CD4-positive, alpha-beta memory T cell (primary cell): Measurements from ENCODE around the gene STRN4. TPM values are rescaled to one million over a fixed set of nuclear protein-coding genes. Genes with fewer than 3 reads are reported as not detected.

Experiments used
- CTCF ChIA-PET: fragments of 350-600 bp; sonication (Branson Sonifier 250); formaldehyde crosslinking; loops from one replicate; lab custom pipeline; 2021; ENCODE audit warnings: inconsistent platforms; ENCODE audit not compliant: partially characterized antibody; lab: Charles Lee
- POLR2A ChIA-PET: fragments of 350-600 bp; sonication (Branson Sonifier 250); formaldehyde crosslinking; loops from one replicate; lab custom pipeline; 2021; ENCODE audit not compliant: partially characterized antibody; lab: Charles Lee
- DNase-seq, 5 donors: peaks; one replicate each; pipeline versions ENCODE4 v3.0.0 to v3.0.0-alpha.2; 2020 to 2022; ENCODE audit warnings: mixed read lengths in 1 of 5
- H3K27ac ChIP-seq: one replicate; pipeline ENCODE4 v1.7.0; 2013; ENCODE audit warnings: low read depth, low read length
- H3K27me3 ChIP-seq: 2 replicates; pipeline ENCODE4 v1.7.0; 2013; ENCODE audit warnings: mild to moderate bottlenecking, low read length, moderate library complexity; ENCODE audit not compliant: insufficient read depth
- H3K36me3 ChIP-seq: 2 replicates; pipeline ENCODE4 v1.7.0; 2013; ENCODE audit warnings: mild to moderate bottlenecking, low read length, moderate library complexity; ENCODE audit not compliant: insufficient read depth
- H3K4me1 ChIP-seq: 2 replicates; pipeline ENCODE4 v1.7.0; 2013; ENCODE audit warnings: mild to moderate bottlenecking, low read length, moderate library complexity; ENCODE audit not compliant: insufficient read depth
- H3K4me3 ChIP-seq, 2 donors: one replicate each; pipeline ENCODE4 v1.7.0; 2013; ENCODE audit warnings: low read length in 2 of 2, mild to moderate bottlenecking in 1 of 2
- H3K9me3 ChIP-seq, 2 donors: one replicate each; pipeline ENCODE4 v1.7.0; 2013; ENCODE audit warnings: low read length in 2 of 2, control low read depth in 1 of 2; ENCODE audit not compliant: control insufficient read depth in 1 of 2
- H3K27ac Mint-ChIP-seq, 7 donors: one replicate each; pipeline ENCODE4 v1.8.0; 2020 to 2021; ENCODE audit warnings: mixed read lengths in 7 of 7, mild to moderate bottlenecking in 6 of 7, inconsistent platforms in 3 of 7, moderate library complexity in 3 of 7
- H3K27me3 Mint-ChIP-seq, 2 donors: one replicate each; pipeline ENCODE4 v1.8.0; 2020 to 2021; ENCODE audit warnings: mixed read lengths in 2 of 2
- H3K36me3 Mint-ChIP-seq, 2 donors: one replicate each; pipeline ENCODE4 v1.8.0; 2020 to 2021; ENCODE audit warnings: mixed read lengths in 2 of 2, inconsistent platforms in 1 of 2, mild to moderate bottlenecking in 1 of 2
- H3K4me1 Mint-ChIP-seq, 4 donors: one replicate each; pipeline ENCODE4 v1.8.0; 2020 to 2021; ENCODE audit warnings: mixed read lengths in 4 of 4, mild to moderate bottlenecking in 1 of 4
- H3K4me3 Mint-ChIP-seq, 8 donors: one replicate each; pipeline ENCODE4 v1.8.0; 2020 to 2021; ENCODE audit warnings: mixed read lengths in 8 of 8, mild to moderate bottlenecking in 7 of 8, moderate library complexity in 6 of 8, inconsistent platforms in 3 of 8
- H3K9me3 Mint-ChIP-seq, 8 donors: one replicate each; pipeline ENCODE4 v1.8.0; 2020 to 2021; ENCODE audit warnings: mixed read lengths in 8 of 8, mild to moderate bottlenecking in 5 of 8, inconsistent platforms in 3 of 8, moderate library complexity in 1 of 8
- intact Hi-C: fragments of 100-400 bp; cut with micrococcal nuclease; formaldehyde crosslinking; loops from one replicate; pipeline ENCODE4 v1.15.1; 2023
- polyA plus RNA-seq, 2 donors: library from polyadenylated mRNA; unstranded; fragments of 300-500 nt; fragmentation: Illumina TruSeq; gene quantifications; one replicate each; pipeline ENCODE4 v1.2.3, GENCODE V29; 2021
- total RNA-seq, 2 experiments: library from RNA; stranded (reverse); gene quantifications; one replicate each; pipeline ENCODE4 v1.2.3, GENCODE V29; 2021

Gene STRN4
- total RNA-seq (10 to 100 TPM; 81.2 to 88.8 TPM), polyA plus RNA-seq (10 to 100 TPM; 13.9 to 23.0 TPM)

DNA sequence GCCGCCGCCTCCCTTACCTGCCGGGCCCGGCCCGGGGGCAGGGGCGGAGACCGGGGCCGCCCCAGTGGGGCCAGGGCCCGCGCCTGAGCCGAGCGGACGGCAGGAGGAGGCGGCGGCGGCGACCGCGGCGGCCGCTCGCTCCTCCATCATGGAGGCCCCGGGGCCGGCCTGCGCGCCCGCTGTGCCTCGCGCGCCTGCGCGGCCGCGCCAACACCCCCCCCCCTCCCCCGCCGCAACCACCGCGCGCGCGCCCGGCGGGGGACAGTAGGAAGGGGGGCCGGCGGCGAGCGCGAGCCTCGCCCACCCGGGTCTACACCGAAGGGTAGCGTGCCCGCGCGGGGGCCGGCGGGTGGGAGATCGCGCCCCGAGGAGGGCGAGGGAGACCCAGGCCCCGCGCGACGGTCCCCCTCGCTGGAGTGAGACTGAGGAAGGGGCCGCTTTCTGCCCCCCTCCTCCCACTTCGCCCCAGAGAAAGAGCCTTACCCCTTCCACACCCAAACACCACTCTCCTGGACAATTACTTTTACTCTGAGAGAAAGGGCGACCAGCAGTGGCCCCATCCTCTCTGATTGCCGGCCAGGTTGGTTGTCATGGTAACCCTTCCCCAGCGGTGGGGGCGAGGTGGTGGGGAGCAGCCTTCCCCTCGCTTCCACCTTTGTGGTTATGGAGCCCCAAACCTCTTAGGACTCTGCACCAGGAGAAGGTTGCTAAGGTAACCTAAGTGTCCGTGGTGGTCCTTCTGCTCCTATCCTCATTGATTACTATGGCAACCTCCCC is at the start of gene STRN4:
Gene STRN4 (minus strand): TSS at position 170 of the 777 bp plus-strand sequence. CDS start 20 bp downstream, at position 150.
- Histone ChIP-seq H3K27ac (peak within 1 kb of the TSS; percentile 76), H3K9me3 (no peaks in the 10 kb centered on the region), H3K36me3 (peaks cover 8% of the 10 kb centered on the region), H3K27me3 (no peaks in the 10 kb centered on the region), H3K4me1 (peaks cover 35% of the 10 kb centered on the region), H3K4me3 (peak within 1 kb of the TSS; percentile 54 to 80)
- intact Hi-C loops = loop anchor here (2.0 to 5.0 kb wide), 2 partner anchors 40 to 134 kb away; no protein-coding TSS in a partner anchor
- Mint-ChIP-seq H3K27me3 (no peaks in the 10 kb centered on the region), H3K36me3 (peaks cover 4 to 20% of the 10 kb centered on the region in 2 donors), H3K9me3 (no peaks in the 10 kb centered on the region), H3K4me3 (peak within 1 kb of the TSS; percentile 88 to 94 (median 90)), H3K27ac (peak within 1 kb of the TSS; percentile 92 to 96 (median 95)), H3K4me1 (peaks cover 35 to 63% (median 49%) of the 10 kb centered on the region in 4 donors)
- peak; percentile 49 to 74 (median 52) for DNase-seq
- CTCF ChIA-PET = interaction anchor here (2.1 to 15.7 kb wide), 3 partner anchors 41 to 96 kb away, joined by 10 to 335 read pairs (median 82); no protein-coding TSS in a partner anchor
- POLR2A ChIA-PET = interaction anchor here (1.3 kb wide), 1 partner anchor 146 kb away, joined by 8 read pairs; the partner anchor contains the start of gene CALM3

- Histone ChIP-seq H3K9me3 (no peaks in the 10 kb centered on the region), H3K27ac (no peak overlapping the region), H3K36me3 (no peaks in the 10 kb centered on the region), H3K27me3 (no peaks in the 10 kb centered on the region), H3K4me1 (peaks cover 29% of the 10 kb centered on the region), H3K4me3 (no peak overlapping the region)
- peak; percentile 64 to 80 (median 76) for DNase-seq
- Mint-ChIP-seq H3K27ac (peak overlapping the region; percentile 67 to 93 (median 85)), H3K4me1 (peaks cover 16 to 43% (median 25%) of the 10 kb centered on the region in 4 donors), H3K9me3 (peaks cover 0 to 2% (median 0%) of the 10 kb centered on the region in 8 donors), H3K27me3 (no peaks in the 10 kb centered on the region), H3K4me3 (peak overlapping the region; percentile 30 to 73 (median 42)), H3K36me3 (peaks cover 0 to 6% of the 10 kb centered on the region in 2 donors)
- CTCF ChIA-PET = interaction anchor here (1.7 to 2.3 kb wide), 2 partner anchors 26 to 34 kb away, joined by 4 to 14 read pairs; no protein-coding TSS in a partner anchor
- intact Hi-C loops = no loop called here
- POLR2A ChIA-PET = interaction anchor here (1.2 kb wide), 2 partner anchors 30 to 482 kb away, joined by 3 to 4 read pairs; no protein-coding TSS in a partner anchor
These were observed 45.7 kb upstream of the STRN4 start for GRCh38 chr19:46791944-46792343.

GRCh38 chr19:46789371-46789770 is 43.1 kb upstream of the STRN4 start:
- Mint-ChIP-seq H3K27me3 (no peaks in the 10 kb centered on the region), H3K4me3 (peak overlapping the region in 4 of 8 donors; percentile 25 to 97 (median 90)), H3K9me3 (peaks cover 0 to 2% (median 0%) of the 10 kb centered on the region in 8 donors), H3K4me1 (peaks cover 33 to 68% (median 46%) of the 10 kb centered on the region in 4 donors), H3K36me3 (peaks cover 0 to 20% of the 10 kb centered on the region in 2 donors), H3K27ac (peak overlapping the region in 6 of 7 donors; percentile 32 to 99 (median 90))
- intact Hi-C loops = loop anchor here (2.0 to 10.0 kb wide), 3 partner anchors 31 to 465 kb away; partner anchors contain the start of genes CCDC9 and PRKD2
- Histone ChIP-seq H3K4me3 (no peak overlapping the region), H3K9me3 (no peaks in the 10 kb centered on the region), H3K4me1 (peaks cover 51% of the 10 kb centered on the region), H3K27ac (peak overlapping the region; percentile 75), H3K27me3 (no peaks in the 10 kb centered on the region), H3K36me3 (no peaks in the 10 kb centered on the region)
- CTCF ChIA-PET = interaction anchor here (2.2 to 2.4 kb wide), 2 partner anchors 22 to 51 kb away, joined by 7 to 9 read pairs; no protein-coding TSS in a partner anchor
- no peak for DNase-seq
- POLR2A ChIA-PET = interaction anchor here (0.9 to 6.4 kb wide), 6 partner anchors 13 to 324 kb away, joined by 3 to 50 read pairs (median 4); partner anchors contain the start of genes CALM3, PRKD2 and ZC3H4

GRCh38 chr19:46788968-46789338 is 42.7 kb upstream of the STRN4 start:
- intact Hi-C loops = loop anchor here (1.0 to 10.0 kb wide), 4 partner anchors 32 to 485 kb away; partner anchors contain the start of genes CCDC9, INAFM1 and PRKD2
- no peaks in the 10 kb centered on the region for H3K9me3 ChIP-seq
- CTCF ChIA-PET = interaction anchor here (1.0 to 2.4 kb wide), 3 partner anchors 10 to 52 kb away, joined by 3 to 9 read pairs (median 7); no protein-coding TSS in a partner anchor
- H3K27me3 ChIP-seq = no peaks in the 10 kb centered on the region
- H3K4me1 Mint-ChIP-seq = peaks cover 37 to 73% (median 50%) of the 10 kb centered on the region in 4 donors
- peak overlapping the region; percentile 80 to 99 (median 90) for H3K27ac Mint-ChIP-seq
- no peak for DNase-seq
- POLR2A ChIA-PET = interaction anchor here (0.7 to 6.4 kb wide), 14 partner anchors 8 to 324 kb away, joined by 3 to 50 read pairs (median 4); partner anchors contain the start of genes CALM3, PRKD2 and ZC3H4
- H3K4me1 ChIP-seq = peaks cover 55% of the 10 kb centered on the region
- H3K36me3 Mint-ChIP-seq = peaks cover 0 to 24% of the 10 kb centered on the region in 2 donors
- peaks cover 0 to 2% (median 0%) of the 10 kb centered on the region in 8 donors for H3K9me3 Mint-ChIP-seq
- no peak overlapping the region for H3K4me3 ChIP-seq
- no peaks in the 10 kb centered on the region for H3K27me3 Mint-ChIP-seq
- H3K4me3 Mint-ChIP-seq = peak overlapping the region in 7 of 8 donors; percentile 89 to 97 (median 92)
- H3K36me3 ChIP-seq = no peaks in the 10 kb centered on the region
- peak overlapping the region; percentile 75 for H3K27ac ChIP-seq

DNA sequence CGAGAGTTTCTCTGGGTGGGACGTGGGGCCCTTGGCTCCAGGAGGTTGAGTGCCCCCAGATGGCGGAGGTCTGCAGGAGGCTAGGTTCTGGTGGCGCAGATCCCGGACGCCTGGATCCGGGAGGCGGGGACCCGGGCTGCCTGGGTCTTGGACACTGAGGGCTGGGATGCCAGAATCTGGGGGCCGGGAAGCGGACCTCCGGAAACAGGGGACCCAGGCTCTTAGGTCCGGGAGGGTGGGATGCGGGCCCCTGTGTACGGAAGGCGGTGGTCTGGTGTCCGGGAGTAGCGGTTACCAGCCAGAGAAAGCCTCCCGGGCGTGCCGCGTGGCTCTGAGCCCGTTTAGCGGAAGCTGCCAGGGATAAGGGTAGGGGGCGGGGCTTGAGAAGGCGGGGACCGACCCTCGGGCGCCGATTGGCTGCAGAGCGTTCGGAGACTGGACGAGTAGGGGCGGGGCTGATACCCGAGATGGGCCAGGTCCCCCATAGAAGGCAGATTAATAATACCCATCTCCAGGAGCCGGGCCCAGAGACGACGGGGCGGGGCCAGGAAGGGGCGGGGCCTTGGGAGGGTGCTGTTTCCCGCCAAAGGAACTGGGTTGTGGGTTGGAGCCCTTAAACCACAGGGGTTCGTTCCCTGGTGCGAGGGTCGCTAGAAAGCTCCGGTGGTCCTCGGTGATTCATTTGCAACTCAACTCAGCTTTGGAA is 42.2 kb upstream of the STRN4 start, which contains the start of gene SLC1A5:
Gene SLC1A5 (minus strand): TSS at position 333 of the 706 bp plus-strand sequence. CDS start 629 bp downstream, outside the sequence.
- intact Hi-C loops = loop anchor here (1.0 to 10.0 kb wide), 4 partner anchors 32 to 486 kb away; partner anchors contain the start of genes CCDC9, INAFM1 and PRKD2
- peak within 1 kb of the TSS; percentile 78 to 90 for H3K4me3 ChIP-seq

More for the DNA sequence above, 42.2 kb upstream of the STRN4 start, which contains the start of gene SLC1A5:
- Histone ChIP-seq H3K27me3 (no peaks in the 10 kb centered on the region), H3K4me1 (peaks cover 61% of the 10 kb centered on the region), H3K36me3 (no peaks in the 10 kb centered on the region), H3K9me3 (no peaks in the 10 kb centered on the region), H3K27ac (peak within 1 kb of the TSS; percentile 75)
- Mint-ChIP-seq H3K27ac (peak within 1 kb of the TSS; percentile 80 to 99 (median 90)), H3K4me3 (peak within 1 kb of the TSS; percentile 89 to 97 (median 92)), H3K4me1 (peaks cover 42 to 78% (median 56%) of the 10 kb centered on the region in 4 donors), H3K27me3 (no peaks in the 10 kb centered on the region), H3K9me3 (peaks cover 0 to 2% (median 0%) of the 10 kb centered on the region in 8 donors), H3K36me3 (peaks cover 0 to 29% of the 10 kb centered on the region in 2 donors)
- ChIA-PET CTCF (interaction anchor here (0.6 to 2.4 kb wide), 6 partner anchors 11 to 225 kb away, joined by 3 to 9 read pairs (median 4); no protein-coding TSS in a partner anchor), POLR2A (interaction anchor here (0.7 to 6.4 kb wide), 17 partner anchors 9 to 437 kb away, joined by 3 to 50 read pairs (median 3); partner anchors contain the start of genes CALM3, PRKD2 and ZC3H4)
- peak; percentile 95 to 97 (median 95) for DNase-seq
